SK-N-SH (cell line): ENCODE data around the gene SLC4A9.
A peak's percentile ranks its signal among the peaks of the same experiment; 100 is the strongest.

ENCODE experiments used
- EP300 ChIP-seq, 2 experiments: IDR thresholded peaks; 2 replicates each; pipeline versions ENCODE4 v1.4.0 to v1.6.1; 2012; ENCODE audit warnings: borderline replicate concordance in 1 of 2, low read depth in 1 of 2, low read length in 1 of 2
- GABPA ChIP-seq: IDR thresholded peaks from 2 replicates; pipeline ENCODE4 v1.4.0; 2012; ENCODE audit warnings: low read depth, mild to moderate bottlenecking
- MEF2A ChIP-seq: IDR thresholded peaks from 2 replicates; pipeline ENCODE4 v1.4.0; 2012; ENCODE audit warnings: low read depth, borderline replicate concordance
- NFIC ChIP-seq: IDR thresholded peaks from 2 replicates; pipeline ENCODE4 v1.4.0; 2012; ENCODE audit warnings: borderline replicate concordance
- POLR2AphosphoS5 ChIP-seq: IDR thresholded peaks from 2 replicates; pipeline ENCODE4 v1.6.1; 2012; ENCODE audit warnings: low read depth, low read length
- RAD21 ChIP-seq: IDR thresholded peaks from 2 replicates; pipeline ENCODE4 v1.6.1; 2012; ENCODE audit warnings: mild to moderate bottlenecking, low read length
- RCOR1 ChIP-seq: fragments of 150-350 bp; IDR thresholded peaks from 2 replicates; pipeline ENCODE4 v1.6.1; 2017; ENCODE audit warnings: antibody characterized with exemption, low read length
- TF ChIP-seq, protein P1 (sequence below): fragments of 200-600 bp; sonication (generic); IDR thresholded peaks from 2 replicates; pipeline ENCODE4 v1.6.1; 2017; ENCODE audit warnings: antibody characterized with exemption, mild to moderate bottlenecking, moderate library complexity
- TF ChIP-seq, protein P2 (sequence below): IDR thresholded peaks from 2 replicates; pipeline ENCODE4 v1.6.1; 2012; ENCODE audit warnings: mild to moderate bottlenecking, low read depth, low read length, moderate library complexity

DNA sequence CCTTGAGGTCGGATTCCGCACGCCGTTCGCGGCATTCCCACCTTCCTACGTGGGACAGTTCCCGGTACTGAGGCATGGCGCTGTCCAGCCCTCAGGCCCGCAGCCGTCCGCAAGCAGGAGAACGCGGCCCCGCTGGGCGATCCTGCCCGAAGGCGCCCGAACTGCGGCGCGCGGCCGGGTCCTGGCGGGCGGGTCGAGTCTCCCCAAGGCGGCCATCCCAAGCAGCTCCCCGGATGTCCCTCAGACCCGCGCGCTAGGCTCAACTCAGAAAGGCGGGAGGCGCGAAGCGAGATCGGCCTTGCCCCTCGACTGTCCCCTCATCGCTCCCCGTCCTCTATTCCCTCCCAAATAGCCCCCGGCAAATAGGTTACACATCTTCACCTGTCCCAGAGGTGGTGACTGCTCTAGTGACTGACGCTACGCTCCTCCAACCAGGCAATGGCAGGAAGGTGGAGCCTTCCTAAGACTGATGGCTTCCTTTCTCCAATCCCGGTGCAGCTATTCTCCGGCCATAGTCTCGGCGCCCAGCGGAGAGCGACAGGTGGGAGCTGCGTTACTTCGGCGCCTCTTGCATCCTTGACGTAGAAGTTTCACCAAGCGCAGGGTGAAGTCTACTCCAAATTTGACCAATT, 40.9 kb downstream of the SLC4A9 start:
- TF ChIP-seq, protein P1, sequence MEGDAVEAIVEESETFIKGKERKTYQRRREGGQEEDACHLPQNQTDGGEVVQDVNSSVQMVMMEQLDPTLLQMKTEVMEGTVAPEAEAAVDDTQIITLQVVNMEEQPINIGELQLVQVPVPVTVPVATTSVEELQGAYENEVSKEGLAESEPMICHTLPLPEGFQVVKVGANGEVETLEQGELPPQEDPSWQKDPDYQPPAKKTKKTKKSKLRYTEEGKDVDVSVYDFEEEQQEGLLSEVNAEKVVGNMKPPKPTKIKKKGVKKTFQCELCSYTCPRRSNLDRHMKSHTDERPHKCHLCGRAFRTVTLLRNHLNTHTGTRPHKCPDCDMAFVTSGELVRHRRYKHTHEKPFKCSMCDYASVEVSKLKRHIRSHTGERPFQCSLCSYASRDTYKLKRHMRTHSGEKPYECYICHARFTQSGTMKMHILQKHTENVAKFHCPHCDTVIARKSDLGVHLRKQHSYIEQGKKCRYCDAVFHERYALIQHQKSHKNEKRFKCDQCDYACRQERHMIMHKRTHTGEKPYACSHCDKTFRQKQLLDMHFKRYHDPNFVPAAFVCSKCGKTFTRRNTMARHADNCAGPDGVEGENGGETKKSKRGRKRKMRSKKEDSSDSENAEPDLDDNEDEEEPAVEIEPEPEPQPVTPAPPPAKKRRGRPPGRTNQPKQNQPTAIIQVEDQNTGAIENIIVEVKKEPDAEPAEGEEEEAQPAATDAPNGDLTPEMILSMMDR: no peak
- TF ChIP-seq, protein P2, sequence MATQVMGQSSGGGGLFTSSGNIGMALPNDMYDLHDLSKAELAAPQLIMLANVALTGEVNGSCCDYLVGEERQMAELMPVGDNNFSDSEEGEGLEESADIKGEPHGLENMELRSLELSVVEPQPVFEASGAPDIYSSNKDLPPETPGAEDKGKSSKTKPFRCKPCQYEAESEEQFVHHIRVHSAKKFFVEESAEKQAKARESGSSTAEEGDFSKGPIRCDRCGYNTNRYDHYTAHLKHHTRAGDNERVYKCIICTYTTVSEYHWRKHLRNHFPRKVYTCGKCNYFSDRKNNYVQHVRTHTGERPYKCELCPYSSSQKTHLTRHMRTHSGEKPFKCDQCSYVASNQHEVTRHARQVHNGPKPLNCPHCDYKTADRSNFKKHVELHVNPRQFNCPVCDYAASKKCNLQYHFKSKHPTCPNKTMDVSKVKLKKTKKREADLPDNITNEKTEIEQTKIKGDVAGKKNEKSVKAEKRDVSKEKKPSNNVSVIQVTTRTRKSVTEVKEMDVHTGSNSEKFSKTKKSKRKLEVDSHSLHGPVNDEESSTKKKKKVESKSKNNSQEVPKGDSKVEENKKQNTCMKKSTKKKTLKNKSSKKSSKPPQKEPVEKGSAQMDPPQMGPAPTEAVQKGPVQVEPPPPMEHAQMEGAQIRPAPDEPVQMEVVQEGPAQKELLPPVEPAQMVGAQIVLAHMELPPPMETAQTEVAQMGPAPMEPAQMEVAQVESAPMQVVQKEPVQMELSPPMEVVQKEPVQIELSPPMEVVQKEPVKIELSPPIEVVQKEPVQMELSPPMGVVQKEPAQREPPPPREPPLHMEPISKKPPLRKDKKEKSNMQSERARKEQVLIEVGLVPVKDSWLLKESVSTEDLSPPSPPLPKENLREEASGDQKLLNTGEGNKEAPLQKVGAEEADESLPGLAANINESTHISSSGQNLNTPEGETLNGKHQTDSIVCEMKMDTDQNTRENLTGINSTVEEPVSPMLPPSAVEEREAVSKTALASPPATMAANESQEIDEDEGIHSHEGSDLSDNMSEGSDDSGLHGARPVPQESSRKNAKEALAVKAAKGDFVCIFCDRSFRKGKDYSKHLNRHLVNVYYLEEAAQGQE: peak; percentile 99
- TF ChIP-seq EP300 (IDR thresholded peaks at IDR 0.05; ENCODE audit: borderline replicate concordance in 1 of 2, low read depth in 1 of 2, low read length in 1 of 2) (no peak), POLR2AphosphoS5 (no peak), MEF2A (no peak), NFIC (no peak), RAD21 (no peak), RCOR1 (no peak), GABPA (no peak)
